ENCODE measurements around the gene RHOD.

Gene RHOD, protein sequence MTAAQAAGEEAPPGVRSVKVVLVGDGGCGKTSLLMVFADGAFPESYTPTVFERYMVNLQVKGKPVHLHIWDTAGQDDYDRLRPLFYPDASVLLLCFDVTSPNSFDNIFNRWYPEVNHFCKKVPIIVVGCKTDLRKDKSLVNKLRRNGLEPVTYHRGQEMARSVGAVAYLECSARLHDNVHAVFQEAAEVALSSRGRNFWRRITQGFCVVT

DNA sequence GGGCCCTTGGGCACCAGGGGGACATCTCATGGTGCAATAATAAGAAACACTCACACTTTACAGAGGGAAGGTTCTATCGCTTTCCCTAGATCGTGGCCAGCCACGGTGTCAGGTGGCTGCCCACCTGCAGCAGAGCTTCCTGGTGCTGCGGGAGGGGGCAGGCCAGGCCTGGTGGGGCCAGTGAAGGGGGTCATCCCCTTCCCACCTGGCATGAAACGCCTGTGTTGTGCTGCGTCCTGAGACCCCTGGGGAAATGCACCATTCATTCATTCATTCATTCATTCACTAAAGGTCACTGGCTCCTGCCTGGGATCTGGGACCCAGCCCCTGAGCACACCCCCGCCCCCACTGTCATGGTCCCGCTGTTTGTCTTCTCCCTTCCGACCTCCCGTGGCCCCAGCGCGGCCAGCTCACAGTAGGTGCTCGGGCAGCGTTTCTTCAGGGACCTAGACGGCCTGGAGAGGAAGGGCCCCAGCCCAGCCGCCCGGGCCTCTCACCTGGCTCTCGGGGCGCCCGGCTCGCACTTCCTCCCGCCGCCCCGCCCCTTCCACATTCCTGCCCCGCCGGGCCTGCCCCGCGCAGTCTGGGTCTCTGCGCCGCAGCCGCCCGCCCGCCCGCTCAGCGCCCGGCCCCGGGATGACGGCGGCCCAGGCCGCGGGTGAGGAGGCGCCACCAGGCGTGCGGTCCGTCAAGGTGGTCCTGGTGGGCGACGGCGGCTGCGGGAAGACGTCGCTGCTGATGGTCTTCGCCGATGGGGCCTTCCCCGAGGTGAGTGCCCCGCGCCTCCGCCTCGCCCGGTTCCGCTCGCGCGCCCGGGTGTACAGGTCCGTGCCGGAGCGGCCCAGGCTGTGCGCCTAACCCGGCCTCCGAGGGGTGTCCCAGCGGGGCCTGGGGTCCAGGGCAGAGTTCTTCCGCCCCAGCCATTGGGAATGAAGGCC lies at the start of gene RHOD:
Gene RHOD (plus strand): TSS at position 581 of the 938 bp plus-strand sequence. CDS start 56 bp downstream, at position 637.
- peak; percentile 67 for DNase-seq (ENCODE audit: extremely low spot score)
- TF ChIP-seq, protein P1, sequence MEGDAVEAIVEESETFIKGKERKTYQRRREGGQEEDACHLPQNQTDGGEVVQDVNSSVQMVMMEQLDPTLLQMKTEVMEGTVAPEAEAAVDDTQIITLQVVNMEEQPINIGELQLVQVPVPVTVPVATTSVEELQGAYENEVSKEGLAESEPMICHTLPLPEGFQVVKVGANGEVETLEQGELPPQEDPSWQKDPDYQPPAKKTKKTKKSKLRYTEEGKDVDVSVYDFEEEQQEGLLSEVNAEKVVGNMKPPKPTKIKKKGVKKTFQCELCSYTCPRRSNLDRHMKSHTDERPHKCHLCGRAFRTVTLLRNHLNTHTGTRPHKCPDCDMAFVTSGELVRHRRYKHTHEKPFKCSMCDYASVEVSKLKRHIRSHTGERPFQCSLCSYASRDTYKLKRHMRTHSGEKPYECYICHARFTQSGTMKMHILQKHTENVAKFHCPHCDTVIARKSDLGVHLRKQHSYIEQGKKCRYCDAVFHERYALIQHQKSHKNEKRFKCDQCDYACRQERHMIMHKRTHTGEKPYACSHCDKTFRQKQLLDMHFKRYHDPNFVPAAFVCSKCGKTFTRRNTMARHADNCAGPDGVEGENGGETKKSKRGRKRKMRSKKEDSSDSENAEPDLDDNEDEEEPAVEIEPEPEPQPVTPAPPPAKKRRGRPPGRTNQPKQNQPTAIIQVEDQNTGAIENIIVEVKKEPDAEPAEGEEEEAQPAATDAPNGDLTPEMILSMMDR (IDR thresholded peaks at IDR 0.05; ENCODE audit: control extremely low read depth, extremely low read depth, low read depth, missing control alignments), result no peak
- CTCF ChIA-PET, result interaction anchor here (1.4 to 1.6 kb wide), 2 partner anchors 24 to 76 kb away, joined by 3 to 4 read pairs; no protein-coding TSS in a partner anchor
- POLR2A ChIA-PET, result no interaction called here

DNA sequence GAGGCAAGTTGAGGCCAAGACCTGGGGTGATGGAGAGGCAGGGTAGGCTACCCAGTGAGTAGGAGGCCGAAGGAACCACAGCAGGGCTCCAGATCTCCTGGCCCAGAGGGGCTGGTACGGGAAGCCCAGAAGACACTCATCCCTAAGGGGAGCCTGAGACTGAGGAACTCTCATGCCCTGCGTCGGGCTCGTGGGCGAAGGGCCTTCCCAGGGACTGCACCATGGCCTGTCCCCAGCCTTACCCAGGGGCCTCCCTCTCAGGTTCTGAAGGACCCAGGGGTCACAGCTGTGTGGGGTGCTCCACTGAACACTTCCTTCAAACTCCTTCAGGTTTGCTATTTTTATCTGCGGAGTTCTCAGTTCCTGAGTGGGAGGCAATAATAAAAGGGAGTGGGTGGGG lies 49.5 kb upstream of the RHOD start:
- DNase-seq (ENCODE audit: extremely low spot score), result no peak
- TF ChIP-seq, protein P1 (IDR thresholded peaks at IDR 0.05; ENCODE audit: control extremely low read depth, extremely low read depth, low read depth, missing control alignments), result no peak
- CTCF ChIA-PET, result interaction anchor here (2.0 kb wide), 1 partner anchor 9 kb away, joined by 5 read pairs; no protein-coding TSS in a partner anchor
- POLR2A ChIA-PET, result no interaction called here

DNA sequence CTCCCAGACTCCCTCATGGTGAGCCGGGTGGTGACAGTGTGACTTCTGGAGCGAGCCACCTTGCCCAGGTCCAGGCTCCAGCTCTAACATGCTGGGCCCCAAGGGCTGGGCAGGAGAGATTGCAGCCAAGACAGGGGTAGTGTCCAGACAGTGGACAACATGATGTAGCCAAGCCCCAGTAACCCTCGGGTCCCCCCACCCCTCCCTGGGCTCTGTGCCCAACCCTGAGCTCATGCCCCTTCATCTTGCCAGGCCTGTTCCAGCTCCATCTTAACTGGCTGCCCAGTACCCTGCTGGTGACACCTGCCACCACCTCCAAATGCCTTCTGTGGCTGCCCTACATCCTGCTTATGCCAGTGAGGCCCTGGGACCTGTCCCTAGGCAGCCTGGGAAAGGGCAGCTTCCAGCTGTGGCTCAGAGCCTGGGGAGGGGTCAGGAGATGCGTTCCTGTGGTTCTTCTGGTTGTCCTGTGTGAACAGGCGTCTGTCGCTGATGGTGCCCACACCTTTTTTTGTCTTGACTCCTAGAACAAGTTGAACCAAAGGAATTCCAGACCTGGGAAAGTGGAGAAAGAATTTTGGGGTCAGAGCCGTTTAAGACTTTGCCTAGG lies 46.2 kb upstream of the RHOD start:
- TF ChIP-seq, protein P1 (IDR thresholded peaks at IDR 0.05; ENCODE audit: control extremely low read depth, extremely low read depth, low read depth, missing control alignments), result no peak
- DNase-seq (ENCODE audit: extremely low spot score), result no peak
- ChIA-PET POLR2A (no interaction called here), CTCF (no interaction called here)

DNA sequence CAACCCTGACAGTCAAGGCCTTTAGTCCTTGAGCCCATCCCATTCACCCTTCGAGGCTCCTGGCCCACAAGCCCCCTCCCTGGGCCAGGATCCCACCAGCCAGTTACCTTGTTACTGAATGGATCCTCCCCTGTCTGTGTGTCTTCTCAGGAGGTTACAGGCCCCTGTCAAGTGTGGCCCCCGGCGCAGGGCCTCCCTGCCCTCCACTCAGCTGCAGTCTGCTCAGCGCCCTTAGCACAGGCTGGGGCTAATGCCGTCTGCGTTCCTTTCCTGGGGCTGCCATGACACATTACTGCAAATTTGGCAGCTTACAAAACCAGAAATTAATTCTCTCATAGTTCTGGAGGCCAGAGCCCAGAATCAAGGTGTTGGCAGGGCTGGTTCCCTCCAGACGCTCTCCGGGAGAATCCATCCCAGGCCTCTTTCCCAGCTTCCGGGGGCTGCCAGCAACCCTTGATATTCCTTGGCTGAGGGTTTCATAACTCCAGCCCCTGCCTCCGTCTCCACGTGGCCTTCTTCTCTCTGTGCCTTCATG lies 43.1 kb upstream of the RHOD start:
- no peak for DNase-seq (ENCODE audit: extremely low spot score)
- TF ChIP-seq, protein P1 (IDR thresholded peaks at IDR 0.05; ENCODE audit: control extremely low read depth, extremely low read depth, low read depth, missing control alignments), result no peak
- ChIA-PET CTCF (interaction anchor here (1.1 to 1.8 kb wide), 3 partner anchors 12 to 180 kb away, joined by 3 to 4 read pairs (median 3); no protein-coding TSS in a partner anchor), POLR2A (no interaction called here)

DNA sequence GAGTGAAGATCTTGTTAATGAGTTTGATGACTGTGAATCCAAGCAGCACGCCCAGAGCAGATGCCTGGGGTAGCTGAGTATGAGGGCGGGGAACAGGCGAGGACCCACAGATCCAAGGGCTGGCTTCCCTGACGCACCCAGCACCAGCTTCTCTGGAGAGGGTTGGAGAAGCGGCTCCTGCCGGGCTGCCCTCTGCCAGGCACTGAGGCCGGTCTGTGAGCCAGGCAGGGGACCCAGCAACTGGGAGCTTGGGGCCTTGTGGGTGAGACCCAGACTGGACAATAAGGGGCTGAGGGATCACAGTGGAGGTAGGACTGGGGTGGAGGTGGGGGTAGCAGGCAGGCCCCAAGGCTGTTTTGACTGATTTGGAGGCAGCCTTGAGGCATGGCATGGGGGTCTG lies 42.3 kb upstream of the RHOD start:
- ChIA-PET POLR2A (no interaction called here), CTCF (interaction anchor here (1.1 to 1.8 kb wide), 3 partner anchors 13 to 180 kb away, joined by 3 to 4 read pairs (median 3); no protein-coding TSS in a partner anchor)
- TF ChIP-seq, protein P1 (IDR thresholded peaks at IDR 0.05; ENCODE audit: control extremely low read depth, extremely low read depth, low read depth, missing control alignments), result no peak
- no peak for DNase-seq (ENCODE audit: extremely low spot score)

DNA sequence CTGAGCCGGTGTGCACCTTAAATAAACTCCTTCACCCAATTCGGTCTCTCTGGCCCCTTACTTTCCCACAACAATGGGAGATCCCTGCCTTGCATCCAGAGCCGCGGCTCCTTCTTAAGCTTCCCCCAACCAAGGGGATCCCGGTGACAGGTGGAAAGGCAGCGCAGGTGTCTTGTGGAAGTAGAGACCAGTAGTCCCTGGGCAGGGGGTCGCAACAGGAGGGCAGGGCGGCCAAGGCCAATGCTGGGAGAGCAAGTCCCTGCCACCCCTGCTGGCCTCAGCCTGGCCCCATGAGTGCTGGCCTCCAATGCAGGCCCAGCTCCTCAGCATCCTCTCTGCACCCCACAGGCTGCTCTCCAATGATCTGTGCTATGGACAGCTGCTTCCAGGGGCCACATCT lies 41.6 kb upstream of the RHOD start:
- ChIA-PET POLR2A (no interaction called here), CTCF (interaction anchor here (1.1 to 1.5 kb wide), 2 partner anchors 13 to 14 kb away, joined by 3 read pairs; no protein-coding TSS in a partner anchor)
- TF ChIP-seq, protein P1 (IDR thresholded peaks at IDR 0.05; ENCODE audit: control extremely low read depth, extremely low read depth, low read depth, missing control alignments), result no peak
- no peak for DNase-seq (ENCODE audit: extremely low spot score)
